ENCODE measurements around the gene MSI2.

The MSI2 gene

GRCh38 chr17:57389473-57389872 lies 133.2 kb downstream of the MSI2 start:
- no peak for DNase-seq (ENCODE audit: low read depth in 3 of 3, low spot score in 1 of 3)

DNA sequence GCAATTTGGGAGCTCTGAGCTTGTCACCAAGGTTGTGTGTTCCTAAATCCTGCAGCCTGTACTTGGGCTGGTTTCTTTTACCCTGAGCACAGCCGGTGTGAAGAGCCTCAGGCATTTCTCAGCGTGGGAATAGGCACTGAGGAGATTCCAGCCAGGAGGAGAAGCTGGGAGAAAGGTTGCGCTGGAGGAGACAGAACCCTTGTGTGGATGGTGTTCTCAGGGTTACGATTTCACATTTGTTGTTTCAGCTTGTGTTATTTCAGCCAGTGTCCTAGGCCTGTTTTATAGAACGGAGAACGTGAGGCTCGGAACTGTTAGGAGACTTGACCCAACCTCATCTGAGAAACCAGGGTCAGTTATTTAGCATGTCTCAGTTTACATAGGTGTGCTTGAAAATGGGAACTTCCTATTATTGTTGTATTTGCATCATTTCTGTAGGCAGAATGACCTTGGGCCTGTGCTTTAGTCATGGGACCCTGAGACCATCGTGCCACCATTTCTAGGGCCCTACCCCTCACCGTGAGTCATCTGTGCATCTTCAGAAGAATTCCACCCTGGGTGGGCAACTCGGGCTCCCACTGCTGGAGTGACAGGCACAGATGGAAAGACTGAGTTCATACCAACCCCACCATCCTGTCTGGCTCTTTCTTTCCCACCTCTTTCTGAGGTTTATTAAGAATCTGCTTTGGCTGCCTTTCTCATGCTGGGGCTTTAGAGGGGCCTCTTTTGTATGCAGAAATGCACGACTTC lies 134.9 kb downstream of the MSI2 start:
- no peak for DNase-seq (ENCODE audit: low read depth in 3 of 3, low spot score in 1 of 3)

DNA sequence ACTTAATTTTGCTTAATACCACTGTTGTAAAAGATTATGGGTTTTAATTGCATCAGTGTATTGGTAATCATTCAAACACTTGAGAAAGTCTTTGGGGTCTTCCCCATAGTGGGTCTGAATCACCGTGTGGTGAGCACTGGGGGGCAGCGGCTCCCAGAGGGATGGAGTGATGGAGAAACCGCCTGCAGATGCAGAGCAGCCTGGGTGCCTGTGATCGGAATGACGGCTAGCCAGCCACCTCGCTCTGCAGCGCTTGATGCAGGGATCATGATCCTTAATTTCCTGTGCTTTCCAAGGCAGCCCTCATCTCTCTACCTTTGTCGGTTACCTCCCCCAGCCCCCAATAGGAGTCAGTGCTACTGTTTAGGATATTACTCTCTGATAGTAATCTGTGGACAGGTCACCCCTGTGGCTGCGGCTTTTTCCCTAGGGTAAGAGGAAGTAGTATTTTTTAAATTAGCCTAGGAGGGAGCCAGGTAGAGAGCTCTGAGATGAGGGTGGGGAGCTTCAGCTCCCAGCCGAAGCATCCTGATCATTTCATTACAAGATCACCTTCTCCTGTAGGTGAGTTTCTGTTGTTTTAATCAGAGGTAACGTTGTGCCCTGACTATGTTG lies 135.6 kb downstream of the MSI2 start:
- no peak for DNase-seq (ENCODE audit: low read depth in 3 of 3, low spot score in 1 of 3)

DNA sequence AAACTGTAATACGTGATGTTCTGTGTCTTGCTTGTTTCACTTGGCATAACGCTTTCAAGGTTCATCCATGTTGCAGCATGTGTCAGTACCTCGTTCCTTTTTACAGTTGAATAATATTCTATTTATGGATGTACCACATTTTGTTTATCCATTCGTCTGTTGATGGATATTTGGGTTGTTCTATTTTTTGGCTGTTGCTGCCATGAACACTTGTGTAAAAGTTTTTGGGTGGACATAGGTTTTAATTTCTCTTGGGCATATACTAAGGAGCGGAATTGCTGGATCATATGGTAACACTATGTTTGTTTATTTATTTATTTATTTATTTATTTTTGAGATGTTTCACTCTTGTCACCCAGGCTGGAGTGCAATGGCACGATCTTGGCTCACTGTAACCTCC lies 137.0 kb downstream of the MSI2 start:
- DNase-seq (ENCODE audit: low read depth in 3 of 3, low spot score in 1 of 3): no peak

DNA sequence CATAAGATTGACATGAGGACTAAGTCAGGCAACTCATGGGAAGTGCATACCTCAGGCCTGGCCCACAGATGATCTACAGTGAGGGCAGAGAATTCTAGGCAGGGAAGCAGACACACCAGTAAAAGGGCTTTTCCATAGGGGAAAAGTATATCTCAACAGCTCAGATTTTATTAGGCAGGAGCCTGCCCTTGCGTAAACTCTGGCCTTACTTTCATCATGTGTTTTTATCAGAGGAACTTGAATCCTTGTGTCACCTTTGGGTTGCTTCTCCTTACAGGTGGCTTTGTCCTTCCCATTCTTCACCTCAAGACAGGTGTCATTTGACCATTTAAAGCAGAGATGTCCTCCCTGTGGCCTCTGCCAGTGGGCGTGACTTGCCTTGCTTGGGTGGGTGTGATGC lies 138.1 kb downstream of the MSI2 start:
- DNase-seq (ENCODE audit: low read depth in 3 of 3, low spot score in 1 of 3): no peak

DNA sequence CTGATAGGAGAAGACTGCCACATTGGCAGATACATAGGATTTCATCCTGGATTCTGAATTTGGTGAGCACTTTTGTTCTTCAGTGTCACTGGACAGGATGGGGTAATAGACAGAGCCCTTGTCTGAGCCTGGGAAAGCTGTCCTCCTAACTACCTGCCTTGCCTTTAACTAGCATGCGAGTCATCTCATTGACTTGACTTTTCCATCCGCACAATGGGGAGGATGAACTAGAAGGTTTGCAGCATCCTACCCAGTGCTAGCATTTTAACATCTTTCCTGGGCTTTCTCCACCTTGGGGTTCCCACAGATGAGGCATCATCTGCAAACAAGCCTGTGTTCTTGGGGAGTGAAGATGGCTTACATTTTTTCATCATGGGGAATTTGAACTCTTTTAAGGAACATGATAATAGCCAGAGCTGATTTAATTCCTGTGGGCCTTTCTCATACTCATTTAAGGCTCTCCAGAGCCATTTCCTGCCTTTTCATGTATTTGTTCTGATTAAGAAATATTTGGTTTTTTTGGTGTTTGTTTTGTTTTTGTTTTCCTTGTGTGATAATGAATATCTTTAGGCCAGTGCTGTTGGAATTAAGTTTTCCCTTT lies 139.5 kb downstream of the MSI2 start:
- no peak for DNase-seq (ENCODE audit: low read depth in 3 of 3, low spot score in 1 of 3)

GRCh38 chr17:57396511-57396921 lies 140.2 kb downstream of the MSI2 start:
- DNase-seq (ENCODE audit: low read depth in 3 of 3, low spot score in 1 of 3): no peak

DNA sequence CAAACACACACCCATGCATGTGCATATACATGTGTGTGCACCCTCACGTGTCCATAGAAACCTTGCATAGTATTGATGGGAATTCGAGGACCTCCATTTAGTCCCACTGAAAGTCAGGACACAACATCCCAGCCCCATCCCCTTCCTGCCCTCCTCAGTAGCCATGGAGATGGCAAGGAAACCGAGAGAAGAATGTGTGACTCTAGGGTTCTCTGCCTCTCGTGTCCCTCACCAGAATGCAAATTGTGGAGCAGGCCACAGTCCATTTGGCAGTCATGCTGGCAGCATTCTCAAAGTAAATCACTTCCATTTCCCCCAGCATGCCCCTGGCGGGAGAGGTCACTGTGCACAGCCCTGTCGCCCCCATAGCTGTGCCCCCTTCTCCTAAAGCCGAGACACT lies 141.1 kb downstream of the MSI2 start:
- DNase-seq (ENCODE audit: low read depth in 3 of 3, low spot score in 1 of 3): no peak

DNA sequence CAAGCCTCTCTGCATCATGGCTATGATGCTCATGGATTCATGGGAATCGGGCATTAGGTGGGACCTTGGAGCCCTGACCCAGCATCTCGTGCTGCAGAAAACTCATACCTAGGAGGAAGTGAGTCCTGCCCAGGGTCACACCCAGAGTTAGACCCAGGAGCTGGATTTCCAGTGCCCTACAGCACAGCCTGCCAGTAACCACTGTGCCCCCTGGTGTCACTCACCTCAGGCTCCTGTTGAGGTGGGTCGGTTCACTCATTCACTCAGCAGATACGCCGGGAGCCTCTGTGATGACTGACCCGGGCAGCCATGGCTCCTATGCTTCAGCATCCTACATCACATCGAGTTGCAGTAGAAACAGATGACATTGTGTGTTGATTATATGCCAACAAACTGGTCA lies 143.4 kb downstream of the MSI2 start:
- no peak for DNase-seq (ENCODE audit: low read depth in 3 of 3, low spot score in 1 of 3)

DNA sequence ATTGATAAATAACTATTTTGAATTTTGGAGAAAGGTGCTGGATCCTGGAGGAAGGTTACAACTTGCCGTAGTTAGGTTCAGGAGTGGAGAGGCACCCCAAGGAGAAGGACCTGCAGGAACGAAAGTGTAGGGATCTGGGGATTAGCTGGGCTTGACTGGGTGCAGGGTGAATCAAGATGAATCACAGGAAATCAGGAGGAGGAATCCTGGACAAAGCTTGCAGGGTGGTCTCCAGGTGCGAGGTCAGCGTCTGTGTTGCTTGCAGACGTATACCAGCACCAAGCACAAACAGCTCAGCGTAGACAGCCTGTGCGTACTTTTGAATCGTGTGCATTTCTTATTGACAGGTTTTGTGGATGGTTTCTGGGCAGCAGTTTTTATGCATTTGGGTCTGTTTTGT lies 144.3 kb downstream of the MSI2 start:
- no peak for DNase-seq (ENCODE audit: low read depth in 3 of 3, low spot score in 1 of 3)

GRCh38 chr17:57401556-57402488 lies 145.5 kb downstream of the MSI2 start:
- DNase-seq (ENCODE audit: low read depth in 3 of 3, low spot score in 1 of 3): no peak

DNA sequence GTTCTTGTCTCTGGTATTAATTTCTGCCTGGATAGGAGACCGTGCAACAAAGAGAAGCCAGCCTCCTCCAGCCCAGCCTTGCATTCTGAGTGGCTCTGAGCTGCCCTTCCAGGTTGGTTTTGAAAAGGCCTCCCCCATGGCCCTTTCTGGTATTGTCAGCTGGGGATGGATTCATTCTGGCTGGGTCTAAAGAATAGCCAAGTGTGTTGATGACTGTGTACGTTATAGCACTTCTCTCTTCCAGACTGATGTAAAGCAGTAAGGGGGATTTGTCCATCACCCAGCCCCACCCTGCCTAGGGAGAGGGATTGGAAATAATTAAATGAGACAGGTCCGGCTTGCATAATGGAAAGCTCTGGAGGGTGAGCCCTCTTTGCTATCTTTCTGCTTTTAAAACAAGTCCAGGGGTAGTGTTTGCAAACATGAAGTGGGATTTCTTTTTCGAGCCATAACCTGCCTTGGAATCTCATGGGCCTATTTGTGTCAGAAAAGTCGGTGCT lies 146.4 kb downstream of the MSI2 start:
- no peak for DNase-seq (ENCODE audit: low read depth in 3 of 3, low spot score in 1 of 3)

- DNase-seq (ENCODE audit: low read depth in 3 of 3, low spot score in 1 of 3): no peak
Measured at GRCh38 chr17:57403236-57403635, 146.9 kb downstream of the MSI2 start.

GRCh38 chr17:57404073-57404472 lies 147.8 kb downstream of the MSI2 start:
- no peak for DNase-seq (ENCODE audit: low read depth in 3 of 3, low spot score in 1 of 3)

DNA sequence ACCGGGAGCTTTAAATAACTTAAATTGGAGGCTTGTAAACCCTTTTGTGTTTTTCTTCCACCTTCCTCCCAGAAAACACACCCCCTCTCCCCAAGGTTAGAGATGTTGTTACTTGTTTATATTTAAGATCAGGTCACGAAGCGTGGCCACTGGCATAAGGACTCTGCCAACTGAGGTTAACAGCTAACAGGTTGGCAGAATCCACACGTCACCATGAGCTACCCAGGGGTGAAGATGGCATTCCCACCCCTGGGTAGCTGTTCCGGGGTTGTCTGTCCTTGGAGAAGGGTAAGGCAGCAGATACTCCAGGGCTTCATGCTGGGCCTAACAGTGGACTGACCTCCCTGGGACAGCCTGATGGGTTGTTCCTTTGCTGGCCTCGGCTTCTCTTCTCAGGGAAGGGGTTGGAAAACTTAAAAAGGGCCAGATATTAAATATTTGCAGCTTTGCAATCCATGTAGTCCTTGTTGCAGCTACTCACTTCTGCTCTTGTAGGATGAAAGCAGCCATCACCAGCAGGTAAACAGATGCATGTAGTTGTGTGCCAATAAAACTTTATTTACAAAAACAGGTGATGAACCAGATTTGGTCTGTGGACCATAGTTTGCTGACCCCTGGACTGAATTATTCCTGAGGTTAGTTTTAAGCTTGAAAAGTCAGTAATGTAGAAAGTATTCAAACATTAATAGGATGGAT lies 148.6 kb downstream of the MSI2 start:
- DNase-seq (ENCODE audit: low read depth in 3 of 3, low spot score in 1 of 3): no peak

DNA sequence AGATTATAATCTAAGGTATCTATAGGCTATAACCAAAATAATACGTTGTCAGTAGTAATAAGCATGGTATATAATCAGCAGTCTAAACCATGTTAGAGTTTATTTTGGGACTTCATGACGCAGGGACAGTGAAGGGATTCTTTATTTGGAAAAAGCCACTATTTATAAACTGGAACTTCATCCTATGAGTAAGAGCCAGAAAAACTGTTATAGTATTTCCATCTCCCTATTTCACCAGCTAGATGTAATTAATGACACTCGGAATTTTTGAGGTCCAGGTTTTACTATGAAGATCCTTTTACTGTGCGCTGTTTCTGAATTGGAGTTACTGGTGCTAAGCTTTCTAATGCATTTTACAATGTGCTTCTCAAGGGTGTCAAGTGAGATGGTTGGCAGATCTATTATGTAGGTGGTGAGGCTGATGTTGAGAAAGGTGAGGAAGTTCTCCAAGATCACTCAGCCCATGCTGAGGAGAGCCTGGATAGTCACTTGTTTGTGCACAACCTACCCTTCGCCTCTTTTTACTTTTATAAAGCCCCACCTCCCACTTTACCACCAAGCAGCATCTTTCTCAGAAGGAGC lies 149.3 kb downstream of the MSI2 start:
- DNase-seq (ENCODE audit: low read depth in 3 of 3, low spot score in 1 of 3): no peak

- DNase-seq (ENCODE audit: low read depth in 3 of 3, low spot score in 1 of 3): no peak
Measured at GRCh38 chr17:57406131-57406980, 150.0 kb downstream of the MSI2 start.

DNA sequence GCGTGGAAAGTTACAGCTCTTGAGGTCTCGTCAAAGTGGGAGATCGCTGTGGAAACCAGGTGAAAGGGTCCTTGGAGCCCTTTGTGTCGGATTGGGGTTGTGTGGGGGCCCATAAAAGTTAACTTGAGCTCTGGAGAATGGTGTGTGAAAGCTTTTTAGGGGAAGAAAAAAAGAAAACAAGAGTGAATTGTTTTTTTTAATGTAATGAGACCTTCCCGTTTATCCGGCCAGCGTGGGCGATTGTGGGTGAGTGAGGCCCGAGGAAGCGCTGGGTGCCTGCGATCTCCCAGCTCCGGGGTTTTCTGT lies 150.6 kb downstream of the MSI2 start:
- no peak for DNase-seq (ENCODE audit: low read depth in 3 of 3, low spot score in 1 of 3)

DNA sequence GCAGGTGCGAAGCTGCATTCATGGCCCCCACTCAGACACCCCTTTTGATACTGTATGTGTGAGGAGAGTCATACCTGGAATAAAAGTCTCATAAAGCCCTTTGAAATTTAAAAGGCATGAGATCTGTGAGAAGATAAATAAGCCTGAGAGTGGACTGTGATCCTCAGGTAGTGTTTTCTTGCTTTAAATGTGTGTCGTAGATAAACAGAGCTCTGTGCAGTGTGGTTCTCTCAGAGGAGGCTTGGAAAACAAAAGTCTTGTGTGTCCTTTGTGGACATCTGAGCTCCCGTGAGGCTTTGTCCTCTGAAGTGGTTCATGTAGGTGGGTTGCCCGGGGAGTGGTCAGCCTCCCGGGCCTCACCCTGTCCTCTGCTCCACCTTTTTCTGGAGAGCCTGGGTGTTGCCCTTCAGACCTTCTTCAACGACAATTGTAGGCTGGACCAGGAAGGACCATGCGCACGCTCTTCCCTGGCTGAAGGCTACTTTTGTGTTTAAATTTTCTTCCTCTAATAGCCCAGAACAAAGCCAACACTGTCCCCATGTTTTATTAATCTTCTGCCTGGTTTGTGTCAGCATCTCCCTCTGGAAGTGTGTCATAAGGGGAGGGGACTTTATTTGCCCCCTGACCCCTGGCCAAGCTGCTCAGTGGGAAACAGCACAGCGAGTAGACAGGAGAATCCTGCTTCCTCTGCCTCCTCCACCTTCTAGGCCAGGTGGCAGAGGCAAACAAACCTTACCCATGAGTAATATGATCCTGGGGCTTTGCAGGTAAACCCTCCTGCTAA lies 151.2 kb downstream of the MSI2 start:
- no peak for DNase-seq (ENCODE audit: low read depth in 3 of 3, low spot score in 1 of 3)

All from stimulated activated CD4-positive, alpha-beta T cell treated with anti-CD3 and anti-CD28 coated beads, TNF-alpha, amount 100 ng/mL, for 1 hour (primary cell).